Adrenal gland (tissue), 12 donors: ENCODE data around the gene PRKCA. TPM values are rescaled to one million over a fixed set of nuclear protein-coding genes. Genes with fewer than 3 reads are reported as not detected.

Experiments
- DNase-seq, 7 donors: peaks; one replicate each; pipeline ENCODE4 v3.0.0-alpha.2; 2019 to 2020
- H3K27ac ChIP-seq, 5 donors: fragments of 200-600 bp; sonication (generic) in 4 of 5; 1 replicate in 3 of 5; 2 replicates in 2 of 5; pipeline versions ENCODE4 v1.5.1 to v1.8.0; 2016 to 2020; ENCODE audit warnings: mild to moderate bottlenecking in 1 of 5
- H3K27me3 ChIP-seq: fragments of 200-600 bp; 2 replicates; pipeline ENCODE4 v1.8.0; 2021
- H3K36me3 ChIP-seq, 2 donors: fragments of 200-600 bp; replicated peaks in 1 of 2; 1 replicate in 1 of 2; 2 replicates in 1 of 2; pipeline versions ENCODE4 v1.5.1 to v1.8.0; 2018 to 2022
- H3K4me1 ChIP-seq, 2 donors: fragments of 200-600 bp; replicated peaks in 1 of 2; 1 replicate in 1 of 2; 2 replicates in 1 of 2; pipeline versions ENCODE4 v1.5.1 to v1.8.0; 2018 to 2021
- H3K4me3 ChIP-seq, 4 donors: fragments of 200-600 bp; sonication (generic) in 3 of 4; one replicate each; pipeline ENCODE4 v1.5.1; 2016 to 2018
- H3K9me3 ChIP-seq, 3 donors: fragments of 200-600 bp; sonication (generic) in 1 of 3; replicated peaks in 1 of 3; 1 replicate in 2 of 3; 2 replicates in 1 of 3; pipeline versions ENCODE4 v1.5.1 to v1.8.0; 2016 to 2021
- CTCF ChIP-seq, 6 experiments: fragments of 450-650 bp in 4 of 6; fragments of 200-600 bp in 2 of 6; sonication (generic) in 1 of 6; IDR thresholded peaks; 1 replicate in 5 of 6; 2 replicates in 1 of 6; pipeline versions ENCODE4 v1.5.1 to v1.8.0; 2016 to 2021; ENCODE audit warnings: antibody characterized with exemption in 6 of 6, mild to moderate bottlenecking in 2 of 6, moderate library complexity in 1 of 6
- POLR2A ChIP-seq, 2 donors: fragments of 450-650 bp; IDR thresholded peaks; one replicate each; pipeline ENCODE4 v1.6.1; 2017; ENCODE audit warnings: antibody characterized with exemption in 2 of 2, mild to moderate bottlenecking in 2 of 2, moderate library complexity in 1 of 2
- WGBS, 4 donors: extraction: QIAGEN DNeasy Blood & Tissue Kit in 2 of 4; methylation state at CpG; one replicate each; pipeline versions ENCODE4 v1.1.5 to v1.1.7; 2013 to 2017; 5-methylcytosine and 5-hydroxymethylcytosine counted together
- intact Hi-C, 2 donors: fragments of 100-400 bp; cut with DNase I; formaldehyde crosslinking; loops; one replicate each; pipeline versions ENCODE4 v1.14.1 to v1.15.0; 2022 to 2023
- polyA plus RNA-seq, 3 donors: library from polyadenylated mRNA; stranded (reverse); fragments of 200-250 nt in 2 of 3; fragments of 350-450 nt in 1 of 3; fragmentation: Illumina TruSeq in 1 of 3; extraction: RNeasy Lipid Tissue Mini Kit (QIAGEN cat#74804) in 1 of 3; gene quantifications; one replicate each; pipeline ENCODE4 v1.2.3, GENCODE V29; 2013 to 2014
- total RNA-seq, 9 donors: library from RNA; depleted of rRNA in 4 of 9; stranded (reverse); fragments of >200 nt in 4 of 9; fragments of 120-200 nt in 1 of 9; fragmentation: NEBNext Ultra II Directional in 1 of 9; extraction: Animal tissue kit (Norgen Biotek cat#: 25700) in 1 of 9; gene quantifications; one replicate each; pipeline versions ENCODE4 v1.1.0 to v1.2.4, GENCODE V29; 2013 to 2023
- donor health status: healthy with polysubstance abuse.
- donor health status: Bipolar disorder and iron deficiency.
- donor health status: DM: yes; HTN: yes; CAD: no.
- donor health status: DM: no; HTN: no; CAD: no.
- donor health status: DM: no; HTN: no; CAD: no.
- donor health status: DM: yes; HTN: yes; CAD: no.

Gene PRKCA
- total and polyA plus RNA-seq, 12 donors = 15.1 to 202 (median 84.1) TPM

DNA sequence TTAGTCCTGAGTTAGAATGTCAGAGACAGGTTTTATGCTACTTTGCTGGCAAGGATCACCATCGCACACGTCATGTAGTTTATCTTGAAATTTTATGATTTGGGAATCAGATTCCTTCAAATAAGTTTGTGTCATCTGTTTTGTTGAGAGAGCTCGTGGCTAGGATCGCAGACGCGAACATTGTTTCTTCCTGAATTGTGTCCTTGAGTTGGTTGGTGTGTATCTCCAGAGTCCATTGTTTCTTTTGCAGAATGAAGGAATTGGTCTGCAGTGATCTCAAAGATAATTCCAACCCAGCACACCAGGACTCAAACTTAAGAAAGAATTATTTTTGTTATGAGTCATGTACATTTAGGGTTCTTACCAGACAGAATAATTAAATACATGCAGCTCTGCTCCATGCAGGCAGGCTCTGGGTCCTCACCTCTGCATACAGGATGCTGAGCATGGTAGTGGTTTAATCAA lies 51.6 kb downstream of the PRKCA start:
- TF ChIP-seq CTCF (IDR thresholded peaks at IDR 0.05) (no peak), POLR2A (IDR thresholded peaks at IDR 0.05) (no peak)
- Histone ChIP-seq H3K36me3 (no peaks in the 10 kb centered on the region), H3K27me3 (no peaks in the 10 kb centered on the region), H3K4me1 (peaks cover 14 to 62% of the 10 kb centered on the region in 2 donors), H3K9me3 (no peaks in the 10 kb centered on the region), H3K27ac (peak overlapping the region in 3 of 5 donors; percentile 23 to 60 (median 40)), H3K4me3 (no peak overlapping the region)
- intact Hi-C loops = no loop called here
- WGBS, 4 donors = 50 to 64% (median 57%) methylated on average over 6 of the region's 6 CpGs
- peak in 1 of 7 donors; percentile 56 for DNase-seq

GRCh38 chr17:66354472-66354871 lies 52.1 kb downstream of the PRKCA start:
- H3K36me3 ChIP-seq = no peaks in the 10 kb centered on the region
- peak overlapping the region in 3 of 5 donors; percentile 23 to 60 (median 40) for H3K27ac ChIP-seq
- 49 to 64% (median 56%) methylated on average over 3 of the region's 3 CpGs for WGBS, 4 donors
- H3K4me1 ChIP-seq = peaks cover 15 to 62% of the 10 kb centered on the region in 2 donors
- TF ChIP-seq POLR2A (IDR thresholded peaks at IDR 0.05) (no peak), CTCF (IDR thresholded peaks at IDR 0.05) (no peak)
- DNase-seq = no peak
- H3K4me3 ChIP-seq = no peak overlapping the region
- no peaks in the 10 kb centered on the region for H3K9me3 ChIP-seq
- intact Hi-C loops = no loop called here
- H3K27me3 ChIP-seq = no peaks in the 10 kb centered on the region

DNA sequence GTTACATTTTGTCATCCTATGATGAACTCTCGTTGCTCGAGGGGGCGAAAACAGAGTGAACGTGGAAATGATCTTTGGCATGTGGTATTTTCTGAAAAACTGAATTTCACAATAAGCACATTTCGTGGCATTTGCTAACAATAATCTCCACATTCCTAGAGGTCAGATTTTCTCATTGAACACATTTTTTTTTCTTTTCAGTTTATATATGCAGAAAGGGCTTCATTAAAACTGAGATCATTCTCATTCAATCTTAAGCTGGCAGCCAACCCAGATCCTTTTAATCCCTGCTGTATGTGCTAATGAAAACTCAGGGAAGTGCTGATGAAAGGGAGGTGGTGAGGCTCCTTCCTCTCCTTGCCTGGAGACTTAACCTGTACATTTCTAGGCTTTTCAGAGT lies 52.6 kb downstream of the PRKCA start:
- Histone ChIP-seq H3K4me1 (peaks cover 19 to 63% of the 10 kb centered on the region in 2 donors), H3K4me3 (no peak overlapping the region), H3K27ac (peak overlapping the region in 1 of 5 donors; percentile 40), H3K36me3 (no peaks in the 10 kb centered on the region), H3K27me3 (no peaks in the 10 kb centered on the region), H3K9me3 (no peaks in the 10 kb centered on the region)
- 67 to 79% (median 75%) methylated on average over 5 of the region's 5 CpGs for WGBS, 4 donors
- intact Hi-C loops = no loop called here
- TF ChIP-seq POLR2A (IDR thresholded peaks at IDR 0.05) = no peak
- no peak for TF ChIP-seq CTCF (IDR thresholded peaks at IDR 0.05)
- no peak for DNase-seq

DNA sequence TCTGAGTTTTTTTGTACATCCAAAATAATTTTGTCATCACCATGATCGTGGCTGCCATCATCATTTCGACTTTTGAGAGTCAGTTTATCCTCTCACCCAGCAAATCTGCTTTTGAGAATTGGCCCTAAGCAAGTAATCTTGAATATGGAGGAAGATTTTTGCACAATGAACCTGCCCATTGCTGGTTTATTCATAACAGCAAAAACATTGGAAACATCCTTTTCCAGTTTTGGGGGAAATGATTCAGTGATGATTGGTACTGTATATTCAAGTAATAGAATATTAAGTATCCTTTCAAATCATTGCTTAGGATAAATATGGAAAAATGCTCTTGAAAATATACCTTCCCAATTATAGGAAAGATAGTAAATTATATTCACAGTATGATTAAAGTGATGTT lies 53.1 kb downstream of the PRKCA start:
- no peak for DNase-seq
- Histone ChIP-seq H3K27me3 (no peaks in the 10 kb centered on the region), H3K4me1 (peaks cover 19 to 63% of the 10 kb centered on the region in 2 donors), H3K9me3 (no peaks in the 10 kb centered on the region), H3K27ac (no peak overlapping the region), H3K4me3 (no peak overlapping the region), H3K36me3 (no peaks in the 10 kb centered on the region)
- intact Hi-C loops = no loop called here
- TF ChIP-seq POLR2A (IDR thresholded peaks at IDR 0.05) (no peak), CTCF (IDR thresholded peaks at IDR 0.05) (no peak)
- 90 to 93% (median 92%) methylated on average over 2 of the region's 2 CpGs for WGBS, 4 donors
